IMR-90 (cell line): ENCODE data around the gene RPP21. TPM values are rescaled to one million over a fixed set of nuclear protein-coding genes. Genes with fewer than 3 reads are reported as not detected.

ENCODE experiments used
- ELK1 ChIP-seq: fragments of 150-350 bp; IDR thresholded peaks from 2 replicates; pipeline ENCODE4 v1.6.1; 2016; ENCODE audit warnings: low read depth, mild to moderate bottlenecking, low read length, moderate library complexity, borderline replicate concordance
- NFE2L2 ChIP-seq: fragments of 150-350 bp; IDR thresholded peaks from 2 replicates; pipeline ENCODE4 v1.6.1; 2016; ENCODE audit warnings: low read depth, mild to moderate bottlenecking, low read length
- RAD21 ChIP-seq: IDR thresholded peaks from 2 replicates; pipeline ENCODE4 v1.6.1; 2012; ENCODE audit warnings: low read length, improper control_type of control experiment
- RCOR1 ChIP-seq: IDR thresholded peaks from 2 replicates; pipeline ENCODE4 v1.6.1; 2012; ENCODE audit warnings: mild to moderate bottlenecking, low read length, improper control_type of control experiment; ENCODE audit not compliant: insufficient replicate concordance
- polyA plus RNA-seq, 3 experiments: library from polyadenylated mRNA; depleted of rRNA; stranded (reverse); fragments of >200 nt; gene quantifications; 2 replicates each; pipeline ENCODE4 v1.2.3, GENCODE V29; 2012; ENCODE audit warnings: low replicate concordance in 1 of 3
- total RNA-seq: library from RNA; depleted of rRNA; stranded (reverse); fragments of >200 nt; gene quantifications from 2 replicates; pipeline ENCODE4 v1.2.3, GENCODE V29; 2012

RPP21 gene
- total and polyA plus RNA-seq, 2 of the 4 experiments (the other 2 are of a cell fraction): 28.9 to 79.1 TPM

- TF ChIP-seq RCOR1 (no peak), NFE2L2 (no peak), ELK1 (no peak), RAD21 (no peak)
These were observed 21.1 kb upstream of the RPP21 start (continued) for GRCh38 chr6:30323806-30324205.
